T47D (cell line): ENCODE measurements around the gene WFDC10B.

Experiments used
- DNase-seq, 2 experiments: peaks; one replicate each; pipeline versions ENCODE4 v3.0.0 to v3.0.0-alpha.2; 2011 to 2012; ENCODE audit warnings: low read depth in 1 of 2, low spot score in 1 of 2
- JUND ChIP-seq: IDR thresholded peaks from 2 replicates; pipeline ENCODE4 v1.6.1; 2012; ENCODE audit warnings: low read depth
- in situ Hi-C: cut with HindIII; loops from 2 replicates; pipeline ENCODE4 v1.10.0; 2016; ENCODE audit warnings: low sequenced_read_pairs, low pct_unique_long_range_greater_than_20kb

WFDC10B gene

GRCh38 chr20:45639687-45640086 is 65.1 kb downstream of the WFDC10B start:
- DNase-seq: no peak
- in situ Hi-C loops: no loop called here
- no peak for TF ChIP-seq JUND

DNA sequence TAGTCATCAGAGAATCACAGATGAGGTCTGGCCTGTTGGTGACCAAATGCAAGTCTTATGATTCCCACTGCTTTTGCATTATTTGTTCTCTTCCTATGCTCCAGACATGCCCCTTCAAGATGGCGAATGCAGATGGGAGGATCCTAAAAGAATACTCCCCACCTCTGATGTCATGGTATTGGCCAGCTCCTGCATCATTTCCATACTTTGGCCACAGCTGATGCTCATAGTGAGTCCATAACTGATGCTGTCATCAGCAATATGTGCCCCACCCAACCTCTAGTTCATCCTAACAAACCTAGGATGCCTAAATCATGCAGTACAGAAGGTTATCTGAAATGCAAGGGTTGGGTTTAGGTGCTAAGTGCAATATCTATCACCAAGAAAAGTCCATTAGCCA is 68.3 kb downstream of the WFDC10B start:
- in situ Hi-C loops: no loop called here
- DNase-seq: no peak
- no peak for TF ChIP-seq JUND
